H1 (cell line): ENCODE data around the gene ISLR2. TPM values are rescaled to one million over a fixed set of nuclear protein-coding genes. Genes with fewer than 3 reads are reported as not detected.

Experiments used
- BACH1 ChIP-seq: IDR thresholded peaks from 2 replicates; pipeline ENCODE4 v1.6.1; 2012; ENCODE audit warnings: low read length, improper control_type of control experiment
- EGR1 ChIP-seq: IDR thresholded peaks from 2 replicates; pipeline ENCODE4 v1.6.1; 2011; ENCODE audit warnings: low read depth, low read length, borderline replicate concordance
- NANOG ChIP-seq: IDR thresholded peaks from 2 replicates; pipeline ENCODE4 v1.6.1; 2011; ENCODE audit warnings: low read length, low read depth, mild to moderate bottlenecking, inconsistent platforms; ENCODE audit not compliant: insufficient read depth, poor library complexity, severe bottlenecking
- RFX5 ChIP-seq: IDR thresholded peaks from 2 replicates; pipeline ENCODE4 v1.6.1; 2011; ENCODE audit warnings: low read depth, low read length, improper control_type of control experiment, borderline replicate concordance
- YY1 ChIP-seq: IDR thresholded peaks from 2 replicates; pipeline ENCODE4 v1.6.1; 2011; ENCODE audit warnings: low read depth, mild to moderate bottlenecking, low read length
- polyA plus RNA-seq, 7 experiments: library from polyadenylated mRNA; depleted of rRNA in 3 of 7; stranded (reverse) in 5 of 7; unstranded in 2 of 7; fragments of >200 nt in 5 of 7; fragments of 200-250 nt in 2 of 7; gene quantifications; 1 replicate in 5 of 7; 2 replicates in 1 of 7; 4 replicates in 1 of 7; pipeline versions ENCODE4 v1.2.1 to v1.2.3, GENCODE V29; 2011 to 2013; ENCODE audit warnings: missing spikeins in 2 of 7, mixed read lengths in 2 of 7
- total RNA-seq: library from RNA; stranded (reverse); fragmentation: NEBNext Ultra II Directional; extraction: Animal tissue kit (Norgen Biotek cat#: 25700); gene quantifications from 2 replicates; pipeline ENCODE4 v1.2.1, GENCODE V29; 2021
- TF ChIP-seq, protein P1 (sequence below): fragments of 300-600 bp; sonication (generic); IDR thresholded peaks from 2 replicates; pipeline ENCODE4 v1.7.1; 2012; ENCODE audit warnings: low read length, moderate library complexity, mild to moderate bottlenecking, inconsistent platforms; ENCODE audit not compliant: insufficient replicate concordance

ISLR2 gene
- total and polyA plus RNA-seq, 2 of the 8 experiments (the other 6 are each of a cell fraction or from before 2014, with no cell fraction given): 0.47 to 0.58 TPM

DNA sequence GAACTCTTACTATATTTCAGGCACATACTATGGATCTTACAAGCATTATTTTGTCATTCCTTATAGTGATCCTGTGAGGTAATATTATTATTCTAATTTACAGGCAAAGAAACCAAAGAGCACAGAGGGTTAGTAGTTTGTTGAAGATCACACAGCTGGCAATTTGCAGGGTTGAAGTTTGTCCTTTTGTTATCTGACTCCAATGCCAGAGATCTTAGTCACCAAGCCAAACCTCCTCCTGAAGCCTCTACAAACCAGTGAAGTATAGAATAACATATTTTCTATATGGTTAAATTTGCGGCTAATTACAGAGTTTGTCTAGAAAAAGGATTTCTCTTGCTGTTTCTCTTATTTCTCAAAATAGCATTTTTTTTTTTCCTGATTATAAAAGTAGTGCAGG lies 11.2 kb downstream of the ISLR2 start (continued):
- TF ChIP-seq, protein P1, sequence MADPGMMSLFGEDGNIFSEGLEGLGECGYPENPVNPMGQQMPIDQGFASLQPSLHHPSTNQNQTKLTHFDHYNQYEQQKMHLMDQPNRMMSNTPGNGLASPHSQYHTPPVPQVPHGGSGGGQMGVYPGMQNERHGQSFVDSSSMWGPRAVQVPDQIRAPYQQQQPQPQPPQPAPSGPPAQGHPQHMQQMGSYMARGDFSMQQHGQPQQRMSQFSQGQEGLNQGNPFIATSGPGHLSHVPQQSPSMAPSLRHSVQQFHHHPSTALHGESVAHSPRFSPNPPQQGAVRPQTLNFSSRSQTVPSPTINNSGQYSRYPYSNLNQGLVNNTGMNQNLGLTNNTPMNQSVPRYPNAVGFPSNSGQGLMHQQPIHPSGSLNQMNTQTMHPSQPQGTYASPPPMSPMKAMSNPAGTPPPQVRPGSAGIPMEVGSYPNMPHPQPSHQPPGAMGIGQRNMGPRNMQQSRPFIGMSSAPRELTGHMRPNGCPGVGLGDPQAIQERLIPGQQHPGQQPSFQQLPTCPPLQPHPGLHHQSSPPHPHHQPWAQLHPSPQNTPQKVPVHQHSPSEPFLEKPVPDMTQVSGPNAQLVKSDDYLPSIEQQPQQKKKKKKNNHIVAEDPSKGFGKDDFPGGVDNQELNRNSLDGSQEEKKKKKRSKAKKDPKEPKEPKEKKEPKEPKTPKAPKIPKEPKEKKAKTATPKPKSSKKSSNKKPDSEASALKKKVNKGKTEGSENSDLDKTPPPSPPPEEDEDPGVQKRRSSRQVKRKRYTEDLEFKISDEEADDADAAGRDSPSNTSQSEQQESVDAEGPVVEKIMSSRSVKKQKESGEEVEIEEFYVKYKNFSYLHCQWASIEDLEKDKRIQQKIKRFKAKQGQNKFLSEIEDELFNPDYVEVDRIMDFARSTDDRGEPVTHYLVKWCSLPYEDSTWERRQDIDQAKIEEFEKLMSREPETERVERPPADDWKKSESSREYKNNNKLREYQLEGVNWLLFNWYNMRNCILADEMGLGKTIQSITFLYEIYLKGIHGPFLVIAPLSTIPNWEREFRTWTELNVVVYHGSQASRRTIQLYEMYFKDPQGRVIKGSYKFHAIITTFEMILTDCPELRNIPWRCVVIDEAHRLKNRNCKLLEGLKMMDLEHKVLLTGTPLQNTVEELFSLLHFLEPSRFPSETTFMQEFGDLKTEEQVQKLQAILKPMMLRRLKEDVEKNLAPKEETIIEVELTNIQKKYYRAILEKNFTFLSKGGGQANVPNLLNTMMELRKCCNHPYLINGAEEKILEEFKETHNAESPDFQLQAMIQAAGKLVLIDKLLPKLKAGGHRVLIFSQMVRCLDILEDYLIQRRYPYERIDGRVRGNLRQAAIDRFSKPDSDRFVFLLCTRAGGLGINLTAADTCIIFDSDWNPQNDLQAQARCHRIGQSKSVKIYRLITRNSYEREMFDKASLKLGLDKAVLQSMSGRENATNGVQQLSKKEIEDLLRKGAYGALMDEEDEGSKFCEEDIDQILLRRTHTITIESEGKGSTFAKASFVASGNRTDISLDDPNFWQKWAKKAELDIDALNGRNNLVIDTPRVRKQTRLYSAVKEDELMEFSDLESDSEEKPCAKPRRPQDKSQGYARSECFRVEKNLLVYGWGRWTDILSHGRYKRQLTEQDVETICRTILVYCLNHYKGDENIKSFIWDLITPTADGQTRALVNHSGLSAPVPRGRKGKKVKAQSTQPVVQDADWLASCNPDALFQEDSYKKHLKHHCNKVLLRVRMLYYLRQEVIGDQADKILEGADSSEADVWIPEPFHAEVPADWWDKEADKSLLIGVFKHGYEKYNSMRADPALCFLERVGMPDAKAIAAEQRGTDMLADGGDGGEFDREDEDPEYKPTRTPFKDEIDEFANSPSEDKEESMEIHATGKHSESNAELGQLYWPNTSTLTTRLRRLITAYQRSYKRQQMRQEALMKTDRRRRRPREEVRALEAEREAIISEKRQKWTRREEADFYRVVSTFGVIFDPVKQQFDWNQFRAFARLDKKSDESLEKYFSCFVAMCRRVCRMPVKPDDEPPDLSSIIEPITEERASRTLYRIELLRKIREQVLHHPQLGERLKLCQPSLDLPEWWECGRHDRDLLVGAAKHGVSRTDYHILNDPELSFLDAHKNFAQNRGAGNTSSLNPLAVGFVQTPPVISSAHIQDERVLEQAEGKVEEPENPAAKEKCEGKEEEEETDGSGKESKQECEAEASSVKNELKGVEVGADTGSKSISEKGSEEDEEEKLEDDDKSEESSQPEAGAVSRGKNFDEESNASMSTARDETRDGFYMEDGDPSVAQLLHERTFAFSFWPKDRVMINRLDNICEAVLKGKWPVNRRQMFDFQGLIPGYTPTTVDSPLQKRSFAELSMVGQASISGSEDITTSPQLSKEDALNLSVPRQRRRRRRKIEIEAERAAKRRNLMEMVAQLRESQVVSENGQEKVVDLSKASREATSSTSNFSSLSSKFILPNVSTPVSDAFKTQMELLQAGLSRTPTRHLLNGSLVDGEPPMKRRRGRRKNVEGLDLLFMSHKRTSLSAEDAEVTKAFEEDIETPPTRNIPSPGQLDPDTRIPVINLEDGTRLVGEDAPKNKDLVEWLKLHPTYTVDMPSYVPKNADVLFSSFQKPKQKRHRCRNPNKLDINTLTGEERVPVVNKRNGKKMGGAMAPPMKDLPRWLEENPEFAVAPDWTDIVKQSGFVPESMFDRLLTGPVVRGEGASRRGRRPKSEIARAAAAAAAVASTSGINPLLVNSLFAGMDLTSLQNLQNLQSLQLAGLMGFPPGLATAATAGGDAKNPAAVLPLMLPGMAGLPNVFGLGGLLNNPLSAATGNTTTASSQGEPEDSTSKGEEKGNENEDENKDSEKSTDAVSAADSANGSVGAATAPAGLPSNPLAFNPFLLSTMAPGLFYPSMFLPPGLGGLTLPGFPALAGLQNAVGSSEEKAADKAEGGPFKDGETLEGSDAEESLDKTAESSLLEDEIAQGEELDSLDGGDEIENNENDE: no peak
- TF ChIP-seq BACH1 (no peak), EGR1 (no peak), RFX5 (no peak), NANOG (no peak), YY1 (no peak)
